Measurements from ENCODE around the gene SOHLH1.

- TF ChIP-seq CTCF (IDR thresholded peaks at IDR 0.05) (no peak), ZFX (IDR thresholded peaks at IDR 0.05; ENCODE audit: borderline replicate concordance) (no peak)
Measured at GRCh38 chr9:135663451-135663770, 35.9 kb downstream of the SOHLH1 start.
